NCI-H345 treated with DMSO at 0.1 percent for 48 hours (cell line): ENCODE measurements around the gene E2F2.
"Not testable (repeated sequence)": the region's sequence is repeated elsewhere in the genome, so short reads cannot be mapped to it uniquely, and the experiment has no call there.

Source experiments
- DNase-seq: peaks from one replicate; lab custom pipeline; 2025; ENCODE audit not compliant: unreplicated experiment; lab: John Stamatoyannopoulos, UW

E2F2 gene

DNA sequence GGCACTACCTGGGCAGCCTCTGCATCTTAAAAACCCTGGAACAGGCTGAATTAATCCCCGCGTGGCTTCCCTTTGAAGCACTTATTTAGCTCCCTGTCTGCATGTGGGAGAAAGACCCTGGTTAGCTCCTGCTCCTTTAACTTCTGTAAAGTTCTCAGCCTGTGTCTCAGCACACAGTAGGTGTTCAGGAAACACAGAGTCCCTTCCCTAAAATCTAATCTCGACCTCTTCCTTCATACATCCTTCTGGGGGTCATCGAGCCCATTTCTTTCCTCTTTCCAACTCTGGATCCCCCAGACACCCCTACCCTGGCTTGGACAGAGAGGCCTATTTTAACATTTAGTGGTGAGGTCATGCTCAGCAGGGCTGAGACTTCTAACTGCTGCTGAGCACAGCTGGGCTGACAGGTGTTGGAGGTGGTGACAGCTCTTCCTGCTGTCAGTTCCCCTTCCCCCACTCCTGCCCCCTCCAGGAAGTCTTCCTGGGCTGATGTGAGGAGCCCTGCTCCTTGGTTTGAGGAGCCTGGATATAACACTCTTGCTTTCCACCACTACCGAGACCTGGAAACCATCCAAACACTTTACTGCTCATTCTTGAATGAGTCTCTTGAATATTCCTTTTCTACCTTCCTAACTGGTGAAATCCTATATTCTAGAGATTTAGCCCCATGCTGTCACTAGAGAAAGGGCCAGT is 5.3 kb downstream of the E2F2 start:
- DNase-seq: no peak

DNA sequence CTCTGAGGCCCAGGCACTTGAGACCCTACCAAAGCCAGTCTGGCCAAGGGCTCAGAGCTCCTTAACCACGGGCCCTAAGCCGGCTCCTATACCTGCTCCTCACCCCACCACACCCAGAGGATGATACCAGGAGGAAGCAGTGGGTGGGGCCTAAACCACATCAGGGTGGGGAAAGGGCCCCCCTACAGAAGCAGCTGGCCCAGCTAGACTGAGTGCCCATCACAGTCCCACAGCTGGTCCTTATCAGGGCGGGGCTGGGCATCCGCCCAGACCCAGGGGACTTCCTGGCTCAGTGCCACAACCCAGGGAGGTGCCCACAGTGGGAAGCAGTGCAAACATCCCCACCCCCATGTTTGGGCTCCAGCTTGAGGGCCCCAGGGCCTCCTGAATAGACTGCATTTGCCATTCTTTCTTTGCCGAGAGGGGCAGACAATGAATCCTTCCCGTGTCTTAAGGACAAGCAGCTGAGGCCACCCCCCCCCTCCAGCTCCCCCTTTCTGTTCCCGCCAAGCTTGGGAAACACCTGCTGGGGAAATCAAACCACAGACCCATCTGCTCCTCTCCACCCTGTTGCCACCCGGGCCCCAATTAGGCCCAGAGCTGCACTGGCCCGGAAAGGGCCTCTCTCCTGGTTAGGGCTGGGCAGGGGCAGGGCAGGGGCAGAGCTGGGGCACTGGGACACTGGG is 6.2 kb downstream of the E2F2 start:
- DNase-seq: peak; percentile 97

DNA sequence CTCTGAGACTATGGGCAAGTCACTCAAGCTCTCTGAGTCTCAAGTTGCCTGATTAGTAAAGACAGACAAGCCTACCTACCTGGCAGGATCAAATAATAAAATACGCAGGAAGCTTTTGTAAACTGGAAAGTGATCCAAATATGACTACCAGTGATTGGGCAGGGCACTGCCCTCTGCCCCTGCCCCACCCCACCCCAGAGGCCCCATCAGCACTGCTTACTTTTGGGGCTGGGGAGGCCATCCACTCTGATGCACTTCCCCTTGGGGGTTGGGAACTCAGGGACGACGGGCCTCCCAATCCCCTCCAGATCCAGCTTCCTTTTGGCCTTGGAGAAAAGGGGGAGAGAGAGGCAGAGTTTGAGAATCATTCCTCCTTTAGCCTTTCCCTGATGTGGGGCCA is 6.9 kb downstream of the E2F2 start:
- no peak for DNase-seq

DNA sequence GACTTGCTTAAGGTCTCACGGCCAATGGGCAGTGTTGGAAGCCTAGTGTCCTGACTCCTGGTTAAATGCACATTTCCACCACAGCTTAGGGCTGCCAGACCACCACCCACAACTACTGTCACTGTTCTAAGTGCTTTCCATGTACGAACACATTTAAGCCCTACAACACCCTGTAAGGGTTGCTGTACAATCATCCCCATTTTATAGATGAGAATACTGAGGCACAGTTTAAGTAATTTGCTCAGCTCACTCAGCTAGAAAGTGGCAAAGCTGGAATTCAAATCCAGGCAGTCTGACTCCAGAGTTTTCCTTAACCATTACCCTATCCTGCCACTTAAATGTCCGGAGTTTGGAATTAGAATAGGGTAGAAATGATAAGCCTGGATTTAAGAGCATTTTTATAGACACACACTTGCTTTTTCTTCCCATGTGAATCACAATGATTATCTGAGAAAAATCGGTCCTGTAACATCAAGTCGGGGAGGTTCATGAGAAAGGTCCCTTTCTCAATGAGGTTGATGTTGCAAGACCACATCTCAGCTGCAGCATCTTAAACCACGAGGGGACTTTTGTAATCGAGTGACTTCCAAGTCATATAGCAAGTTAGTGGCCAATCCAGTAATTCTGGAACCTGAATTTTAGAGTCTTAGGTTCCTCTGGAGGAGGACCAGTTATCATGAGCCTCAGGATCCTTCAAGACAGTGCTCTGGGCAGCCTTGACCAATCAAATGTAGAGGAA is 8.6 kb downstream of the E2F2 start:
- DNase-seq: no peak

DNA sequence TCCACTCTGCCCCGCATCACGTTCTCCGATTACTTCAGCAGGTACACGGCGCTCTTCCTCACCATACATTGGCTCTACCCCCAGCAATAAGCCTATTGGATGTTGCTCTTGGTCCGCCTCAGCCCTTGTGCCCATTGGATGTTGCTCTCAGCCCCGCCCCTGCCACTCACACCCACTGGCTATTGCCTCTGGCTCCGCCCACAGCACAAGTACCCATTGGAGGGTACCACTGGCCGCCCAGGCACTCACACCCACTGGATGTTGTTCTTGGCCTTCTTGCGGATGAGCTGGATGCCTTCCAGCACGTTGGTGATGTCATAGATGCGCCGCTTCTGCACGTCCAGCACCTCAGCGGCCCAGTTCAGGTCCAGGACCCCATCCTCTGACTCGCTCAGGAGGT is 9.4 kb downstream of the E2F2 start:
- no peak for DNase-seq

DNA sequence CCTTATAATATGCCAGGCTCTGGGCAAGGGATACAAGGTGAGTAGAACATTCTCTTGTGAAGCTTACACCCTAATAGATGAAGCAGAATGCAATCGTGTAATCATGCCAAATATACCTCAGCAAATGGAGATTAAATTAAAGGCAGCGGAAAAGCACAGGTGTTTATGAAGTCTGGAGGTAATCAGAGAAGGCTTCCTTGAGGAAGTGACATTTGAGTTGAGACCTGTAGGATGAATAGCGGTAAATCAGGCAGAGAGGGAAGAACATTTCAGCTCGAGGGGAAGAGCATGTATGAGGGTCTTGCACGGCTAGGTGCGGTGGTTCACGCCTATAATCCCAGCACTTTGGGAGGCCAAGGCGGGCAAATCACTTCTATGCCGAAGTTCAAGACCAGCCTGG is 13.5 kb downstream of the E2F2 start:
- no peak for DNase-seq

DNA sequence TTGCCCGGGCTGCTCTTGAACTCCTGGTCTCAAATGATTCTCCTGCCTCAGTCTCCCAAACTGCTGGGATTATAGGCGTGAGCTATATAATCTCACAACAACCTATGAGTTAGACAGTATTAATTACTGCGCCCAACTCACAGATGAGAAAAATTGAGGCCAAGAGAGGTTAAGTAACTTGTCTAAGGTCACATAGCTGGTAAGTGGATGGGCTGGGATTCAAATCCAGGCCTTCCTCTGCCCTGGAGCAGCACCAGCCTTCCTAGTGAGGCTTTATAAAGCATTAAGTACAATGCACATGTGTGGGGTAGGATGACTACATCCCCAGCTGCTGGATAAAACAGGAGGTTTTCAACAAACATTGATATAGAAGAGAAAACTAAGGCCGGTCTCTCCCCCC is 15.1 kb downstream of the E2F2 start:
- DNase-seq: no peak

DNA sequence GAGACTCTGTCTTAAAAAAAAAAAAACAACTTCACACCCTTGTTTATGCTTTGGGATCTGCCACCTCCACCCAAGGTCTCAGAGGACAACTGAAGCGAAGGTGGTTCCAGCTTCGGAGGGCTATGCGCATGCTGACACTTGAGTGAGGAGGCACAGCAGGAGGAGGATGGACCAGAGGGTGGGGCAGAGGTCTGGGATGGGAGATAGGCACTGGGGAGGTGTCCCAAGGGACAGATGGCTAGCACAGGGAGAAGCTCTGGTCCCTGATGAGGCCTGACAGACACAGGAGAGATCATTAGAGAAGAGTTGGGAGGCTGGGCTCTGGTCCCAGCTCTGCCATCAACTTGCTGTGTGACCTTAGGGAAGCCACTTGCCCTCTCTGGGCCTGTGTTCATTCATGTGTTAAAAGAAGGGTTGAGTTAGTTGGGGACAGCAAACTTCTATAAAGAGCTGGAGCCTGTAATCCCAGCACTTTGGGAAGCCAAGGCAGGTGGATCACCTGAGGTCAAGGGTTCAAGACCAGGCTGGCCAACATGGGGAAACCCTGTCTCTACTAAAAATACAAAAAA is 16.8 kb downstream of the E2F2 start:
- no peak for DNase-seq

DNA sequence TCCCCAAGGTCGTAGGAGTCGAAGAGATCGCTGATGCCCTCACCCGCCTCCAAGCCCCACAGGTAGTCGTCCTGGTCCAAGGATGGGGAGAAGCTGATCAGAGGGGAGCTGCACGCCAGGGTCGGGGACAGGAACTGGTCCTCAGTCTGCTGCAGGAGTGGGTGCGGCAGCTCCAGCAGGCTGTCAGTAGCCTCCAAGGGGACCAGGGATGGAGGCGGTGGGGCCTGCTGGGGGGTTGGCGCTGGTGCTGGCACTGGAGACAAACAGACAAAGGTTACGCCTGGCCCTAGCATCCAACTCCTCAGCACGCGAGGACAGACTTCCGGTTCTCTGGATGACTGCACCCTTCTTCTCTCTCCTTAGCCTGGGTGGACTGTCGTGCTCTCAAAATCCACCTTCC is 21.1 kb downstream of the E2F2 start:
- no peak for DNase-seq

DNA sequence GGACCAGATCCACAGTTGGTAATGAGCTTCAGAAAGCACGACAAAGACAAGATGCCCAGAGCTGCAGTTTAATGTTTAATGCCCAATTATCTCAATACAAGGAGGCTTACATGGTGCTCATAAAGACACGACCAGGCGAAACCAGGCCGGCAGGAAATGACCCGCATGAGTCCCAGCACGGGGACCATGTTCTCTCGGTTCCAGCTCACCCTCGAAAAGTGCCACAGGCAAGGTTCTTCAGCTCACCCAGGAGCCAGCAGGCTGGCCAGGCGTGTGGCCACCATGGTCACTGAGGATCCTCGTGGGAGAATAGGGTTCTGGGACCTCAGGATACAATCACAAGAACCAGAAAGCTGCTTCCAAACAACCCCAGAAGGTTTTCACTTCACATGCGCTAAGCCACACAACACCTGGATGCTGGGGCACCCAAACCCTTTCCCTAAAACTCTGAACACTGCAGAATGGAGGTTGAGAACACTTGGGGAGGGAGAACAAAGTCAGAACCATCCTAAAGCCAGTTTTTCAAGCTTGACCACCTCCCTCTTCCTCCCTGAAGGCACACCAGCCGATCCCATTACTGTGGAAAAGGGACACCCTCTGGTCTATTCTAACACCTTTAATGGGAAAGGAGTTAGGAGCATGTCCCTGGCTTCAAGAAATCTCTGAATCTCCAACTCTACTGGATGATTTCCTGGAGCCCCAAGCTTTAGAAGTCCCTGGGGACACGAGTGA is 24.5 kb downstream of the E2F2 start:
- no peak for DNase-seq

DNA sequence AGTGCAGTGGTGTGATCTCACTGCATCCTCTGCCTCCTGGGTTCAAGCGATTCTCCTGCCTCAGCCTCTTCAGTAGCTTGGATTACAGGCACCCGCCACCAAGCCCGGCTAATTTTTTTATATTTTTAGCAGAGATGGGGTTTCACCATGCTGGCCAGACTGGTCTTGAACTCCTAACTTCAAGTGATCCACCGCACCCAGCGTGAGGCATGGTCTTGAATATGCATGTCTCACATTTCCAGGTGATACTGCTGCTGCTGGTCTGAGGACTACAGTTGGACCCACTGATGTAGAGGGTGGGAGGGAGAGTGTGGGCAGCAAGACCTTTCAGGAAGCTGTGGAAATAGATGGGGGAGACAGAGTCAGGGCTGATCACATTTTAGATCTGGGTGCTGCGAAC is 25.2 kb downstream of the E2F2 start:
- no peak for DNase-seq

DNA sequence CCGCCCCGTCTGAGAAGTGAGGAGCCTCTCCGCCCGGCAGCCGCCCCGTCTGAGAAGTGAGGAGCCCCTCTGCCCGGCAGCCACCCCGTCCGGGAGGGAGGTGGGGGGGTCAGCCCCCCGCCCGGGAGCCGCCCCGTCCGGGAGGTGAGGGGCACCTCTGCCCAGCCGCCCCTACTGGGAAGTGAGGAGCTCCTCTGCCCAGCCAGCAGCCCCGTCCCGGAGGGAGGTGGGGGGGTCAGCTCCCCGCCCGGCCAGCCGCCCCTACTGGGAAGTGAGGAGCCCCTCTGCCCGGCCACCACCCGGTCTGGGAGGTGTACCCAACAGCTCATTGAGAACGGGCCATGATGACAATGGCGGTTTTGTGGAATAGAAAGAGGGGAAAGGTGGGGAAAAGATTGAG is 26.9 kb downstream of the E2F2 start:
- not testable (repeated sequence) for DNase-seq

DNA sequence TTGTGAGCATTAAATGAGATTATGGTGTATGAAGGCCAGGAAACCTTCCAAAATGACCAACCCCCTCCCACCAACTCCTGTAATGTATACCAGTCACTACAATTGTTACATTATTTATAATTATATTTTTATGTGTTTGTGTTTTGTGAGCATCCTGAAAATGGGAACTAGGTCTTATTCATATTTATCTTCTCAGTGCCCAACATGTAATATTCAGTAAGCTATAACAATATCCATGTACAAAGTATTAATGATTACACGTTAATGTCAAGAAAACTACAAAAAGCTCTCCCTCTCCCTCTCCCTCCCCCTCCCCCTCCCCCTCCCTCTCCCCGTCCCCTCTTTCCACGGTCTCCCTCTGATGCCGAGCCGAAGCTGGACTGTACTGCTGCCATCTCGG is 28.1 kb downstream of the E2F2 start:
- no peak for DNase-seq

DNA sequence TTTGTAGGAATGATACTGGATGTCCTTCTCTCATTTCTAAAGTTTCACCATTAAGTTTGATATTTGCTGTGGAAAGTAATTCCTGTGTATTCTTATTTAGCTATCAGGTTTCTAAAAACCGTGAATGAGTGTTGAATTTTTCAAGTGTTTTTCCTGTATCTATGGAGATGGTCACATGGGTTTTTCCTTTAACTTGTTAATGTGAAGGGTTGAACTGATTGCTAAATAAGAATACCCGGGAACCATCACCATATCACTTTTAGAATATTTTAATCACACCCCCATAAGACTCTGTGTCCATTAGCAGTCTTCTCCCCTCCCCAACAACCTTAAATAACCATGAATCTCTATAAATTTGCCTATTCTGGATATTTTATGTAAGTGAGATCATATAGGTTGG is 30.6 kb downstream of the E2F2 start:
- DNase-seq: no peak

DNA sequence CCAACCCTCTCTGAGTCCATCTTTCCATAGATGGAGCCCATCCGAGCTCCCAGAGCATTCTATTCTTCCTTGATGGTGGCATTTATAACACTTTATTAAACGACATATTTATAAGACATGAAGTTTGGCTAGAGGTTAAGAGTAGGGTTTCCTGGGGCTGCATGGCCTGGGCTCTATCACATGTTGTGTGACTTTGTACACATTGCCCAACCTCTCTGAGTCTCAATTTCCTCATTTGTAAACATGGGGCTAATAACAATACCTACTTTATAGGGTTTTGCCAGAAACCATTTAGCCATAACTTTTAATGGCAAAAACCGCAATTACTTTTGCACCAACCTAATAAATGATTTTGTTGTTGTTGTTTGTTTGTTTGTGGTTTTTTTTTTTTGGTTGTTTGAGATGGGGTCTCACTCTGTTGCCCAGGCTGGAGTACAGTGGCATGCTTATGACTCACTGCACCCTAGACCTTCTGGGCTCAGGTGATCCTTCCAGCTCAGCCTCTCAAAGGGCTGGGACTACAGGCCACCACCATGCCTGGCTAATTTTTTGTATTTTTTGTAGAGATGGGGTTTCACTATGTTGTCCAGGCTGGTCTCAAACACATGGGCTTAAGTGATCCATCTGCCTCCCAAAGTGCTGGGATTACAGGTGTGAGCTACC is 33.1 kb downstream of the E2F2 start:
- no peak for DNase-seq

DNA sequence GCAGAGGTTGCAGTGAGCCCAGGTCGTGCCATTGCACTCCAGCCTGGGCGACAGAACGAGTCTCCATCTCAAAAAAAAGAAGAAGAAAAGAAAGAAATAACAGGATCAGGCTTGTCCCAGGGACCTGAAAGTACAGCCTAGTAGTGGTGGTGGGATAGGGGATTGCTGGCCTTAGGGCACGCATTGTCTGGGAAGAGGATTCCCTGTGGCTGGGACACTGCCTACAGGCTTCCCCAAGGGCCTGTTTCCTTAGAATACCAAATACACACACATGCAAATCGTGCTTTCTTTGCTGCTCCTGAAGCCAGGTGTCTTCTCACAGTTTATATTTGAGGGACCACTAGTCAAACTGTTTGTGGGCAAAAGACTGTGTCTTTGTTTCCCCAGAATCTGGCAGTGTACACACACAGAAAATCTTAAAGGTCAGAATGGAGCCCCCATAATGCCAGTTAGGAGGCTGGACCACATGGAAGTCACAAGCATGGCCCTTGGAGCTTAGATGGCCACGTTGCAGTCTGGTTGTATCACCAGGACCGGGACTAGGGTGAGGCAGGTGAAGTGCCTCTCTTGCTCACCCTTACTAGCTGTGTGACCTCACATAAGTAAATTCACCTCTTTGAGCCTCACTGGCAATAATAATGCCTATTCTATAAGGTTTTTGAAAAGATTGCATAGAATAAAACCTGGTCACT is 34.4 kb downstream of the E2F2 start:
- no peak for DNase-seq

DNA sequence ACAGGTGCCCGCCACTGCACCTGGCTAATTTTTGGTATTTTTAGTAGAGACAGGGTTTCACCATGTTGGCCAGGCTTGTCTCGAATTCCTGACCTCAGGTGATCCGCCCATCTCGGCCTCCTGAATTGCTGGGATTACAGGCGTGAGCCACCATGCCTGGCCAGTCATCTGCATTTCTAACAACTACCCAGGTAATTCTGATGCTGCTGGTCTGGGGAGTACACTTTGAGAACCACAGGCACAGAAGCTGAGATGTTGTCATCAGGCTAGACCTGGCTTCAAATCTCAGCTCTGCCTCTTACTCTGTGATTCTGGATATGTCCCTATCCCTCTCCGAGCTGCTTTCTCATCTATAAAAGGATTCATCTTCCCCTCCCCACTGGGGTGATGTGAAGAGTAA is 36.2 kb downstream of the E2F2 start:
- DNase-seq: not testable (repeated sequence)

DNA sequence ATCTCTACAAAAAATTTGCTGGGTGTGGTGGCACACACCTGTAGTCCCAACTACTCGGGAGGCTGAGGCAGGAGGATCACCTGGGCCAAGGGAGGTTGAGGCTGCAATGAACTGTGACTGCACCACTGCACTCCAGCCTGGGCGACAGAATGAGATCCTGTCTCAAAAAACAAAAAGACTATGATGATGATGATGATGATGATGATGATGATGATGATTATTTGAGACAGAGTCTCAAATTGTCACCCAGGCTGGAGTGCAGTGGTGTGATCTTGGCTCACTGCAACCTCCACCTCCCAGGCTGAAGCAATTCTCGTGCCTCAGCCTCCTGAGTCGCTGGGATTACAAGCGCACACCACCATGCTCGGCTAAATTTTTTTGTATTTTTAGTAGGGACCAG is 38.3 kb downstream of the E2F2 start:
- DNase-seq: not testable (repeated sequence)

DNA sequence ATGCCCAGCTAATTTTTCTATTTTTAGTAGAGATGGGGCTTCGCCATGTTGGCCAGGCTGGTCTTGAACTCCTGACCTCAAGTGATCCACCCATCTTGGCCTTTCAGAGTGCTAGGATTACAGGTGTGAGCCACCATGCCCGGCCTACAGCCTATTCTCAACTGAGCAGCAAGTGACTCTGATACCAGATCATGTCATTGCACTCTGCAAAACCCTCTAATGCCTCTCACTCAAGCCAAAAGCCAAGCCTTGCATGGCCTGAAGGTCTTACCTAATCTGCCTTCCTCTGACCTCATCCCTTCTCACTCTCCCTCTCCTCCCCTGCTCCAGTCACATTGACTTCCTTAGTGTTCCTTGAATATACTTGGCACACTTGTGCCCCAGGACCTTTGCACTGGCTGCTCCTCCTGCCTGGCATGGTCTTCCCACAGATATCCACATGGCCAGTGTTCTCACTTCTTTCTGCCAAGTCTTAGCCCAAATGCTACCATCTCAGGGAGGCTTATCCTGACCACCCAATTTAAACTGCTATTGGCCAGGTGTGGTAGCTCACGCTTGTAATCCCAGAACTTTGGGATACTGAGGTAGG is 38.8 kb downstream of the E2F2 start:
- no peak for DNase-seq

DNA sequence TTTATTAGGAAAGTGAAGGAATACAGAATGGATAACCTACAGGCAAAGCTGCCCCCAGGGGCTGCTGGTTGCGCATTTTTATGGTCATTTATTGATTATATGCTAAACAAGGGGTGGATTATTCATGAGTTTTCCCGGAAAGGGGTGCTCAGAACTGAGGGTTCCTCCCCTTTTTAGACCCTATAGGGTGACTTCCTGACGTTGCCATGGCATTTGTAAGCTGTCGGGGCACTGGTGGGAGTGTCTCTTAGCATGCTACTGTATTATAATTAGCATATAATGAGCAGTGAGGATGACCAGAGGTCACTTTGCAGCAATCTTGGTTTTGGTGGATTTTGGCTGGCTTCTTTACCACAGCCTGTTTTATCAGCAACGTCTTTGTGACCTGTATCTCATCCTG is 41.2 kb downstream of the E2F2 start:
- no peak for DNase-seq
